D721Med (cell line): ENCODE data around the gene CFAP251.

Source experiments
- DNase-seq: peaks from one replicate; pipeline ENCODE4 v3.0.0; 2011; ENCODE audit warnings: low spot score; ENCODE audit not compliant: insufficient read length
- FAIRE-seq: peaks from 2 replicates; lab custom pipeline; 2011; peaks lifted over from hg19 to GRCh38; lab: Jason Lieb, UNC
- TF ChIP-seq, protein P1 (sequence below): IDR thresholded peaks from 2 replicates; pipeline ENCODE4 v1.5.1; 2012; ENCODE audit warnings: mild to moderate bottlenecking, control low read depth; ENCODE audit not compliant: insufficient read depth; ENCODE audit errors: missing control alignments

CFAP251 gene

DNA sequence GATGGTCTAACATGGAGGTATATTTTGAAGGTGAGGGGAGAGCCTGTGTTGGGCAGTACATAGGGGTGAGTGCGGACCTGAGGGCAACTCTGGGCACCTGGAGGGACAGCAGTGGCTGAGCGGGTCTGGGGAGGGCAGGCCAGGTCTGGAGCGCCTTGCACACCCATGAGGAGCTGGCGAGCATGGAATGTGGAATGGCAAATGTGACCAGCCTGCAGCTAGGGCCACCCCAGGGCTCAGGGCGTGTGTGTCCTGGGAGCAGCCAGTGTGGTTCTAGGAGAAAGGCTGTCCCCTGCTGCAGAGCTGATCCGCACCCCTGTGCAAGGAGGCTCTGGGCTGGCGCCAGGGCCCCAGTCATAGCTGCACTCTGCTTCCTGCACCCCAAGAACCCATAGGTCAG is 127.8 kb downstream of the CFAP251 start:
- TF ChIP-seq, protein P1, sequence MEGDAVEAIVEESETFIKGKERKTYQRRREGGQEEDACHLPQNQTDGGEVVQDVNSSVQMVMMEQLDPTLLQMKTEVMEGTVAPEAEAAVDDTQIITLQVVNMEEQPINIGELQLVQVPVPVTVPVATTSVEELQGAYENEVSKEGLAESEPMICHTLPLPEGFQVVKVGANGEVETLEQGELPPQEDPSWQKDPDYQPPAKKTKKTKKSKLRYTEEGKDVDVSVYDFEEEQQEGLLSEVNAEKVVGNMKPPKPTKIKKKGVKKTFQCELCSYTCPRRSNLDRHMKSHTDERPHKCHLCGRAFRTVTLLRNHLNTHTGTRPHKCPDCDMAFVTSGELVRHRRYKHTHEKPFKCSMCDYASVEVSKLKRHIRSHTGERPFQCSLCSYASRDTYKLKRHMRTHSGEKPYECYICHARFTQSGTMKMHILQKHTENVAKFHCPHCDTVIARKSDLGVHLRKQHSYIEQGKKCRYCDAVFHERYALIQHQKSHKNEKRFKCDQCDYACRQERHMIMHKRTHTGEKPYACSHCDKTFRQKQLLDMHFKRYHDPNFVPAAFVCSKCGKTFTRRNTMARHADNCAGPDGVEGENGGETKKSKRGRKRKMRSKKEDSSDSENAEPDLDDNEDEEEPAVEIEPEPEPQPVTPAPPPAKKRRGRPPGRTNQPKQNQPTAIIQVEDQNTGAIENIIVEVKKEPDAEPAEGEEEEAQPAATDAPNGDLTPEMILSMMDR: no peak
- no peak for DNase-seq
- no peak for FAIRE-seq

DNA sequence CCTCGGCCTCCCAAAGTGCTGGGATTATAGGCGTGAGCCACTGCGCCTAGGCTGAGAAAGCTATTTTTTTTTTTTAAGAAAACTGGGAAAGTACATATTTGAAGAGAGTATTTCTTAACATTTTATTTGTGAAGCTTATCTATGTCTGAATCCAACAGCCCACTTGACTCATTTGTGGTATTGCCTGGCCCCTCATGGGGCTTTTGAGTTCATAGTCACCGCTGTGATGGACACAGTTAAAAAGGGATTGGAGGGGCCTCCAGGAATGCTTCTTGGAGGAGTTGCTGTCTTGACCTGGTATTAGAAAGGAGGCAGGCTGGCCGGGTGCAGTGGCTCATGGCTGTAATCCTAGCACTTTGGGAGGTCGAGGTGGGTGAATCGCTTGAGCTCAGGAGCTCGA is 129.8 kb downstream of the CFAP251 start:
- TF ChIP-seq, protein P1: no peak
- no peak for DNase-seq
- no peak for FAIRE-seq

DNA sequence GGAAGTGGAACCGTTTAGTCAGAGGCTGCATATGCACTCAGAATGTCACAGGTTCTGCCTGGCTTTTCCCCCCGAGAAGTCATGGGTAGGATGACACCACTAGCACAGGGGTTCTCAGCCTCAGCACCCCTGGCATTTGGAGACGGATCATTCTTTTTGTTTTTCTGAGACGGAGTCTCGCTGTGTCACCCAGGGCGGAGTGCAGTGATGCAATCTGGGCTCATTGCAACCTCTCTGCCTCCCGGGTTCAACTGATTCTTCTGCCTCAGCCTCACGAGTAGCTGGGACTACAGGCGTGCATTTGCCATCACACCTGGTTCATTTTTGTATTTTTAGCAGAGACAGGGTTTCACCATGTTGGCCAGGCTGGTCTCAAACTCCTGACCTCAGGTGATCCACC is 131.4 kb downstream of the CFAP251 start:
- DNase-seq (no peak), FAIRE-seq (no peak)
- TF ChIP-seq, protein P1: no peak

- FAIRE-seq (no peak), DNase-seq (no peak)
- TF ChIP-seq, protein P1: no peak
Observed at GRCh38 chr12:122050706-122051105, 132.3 kb downstream of the CFAP251 start.

DNA sequence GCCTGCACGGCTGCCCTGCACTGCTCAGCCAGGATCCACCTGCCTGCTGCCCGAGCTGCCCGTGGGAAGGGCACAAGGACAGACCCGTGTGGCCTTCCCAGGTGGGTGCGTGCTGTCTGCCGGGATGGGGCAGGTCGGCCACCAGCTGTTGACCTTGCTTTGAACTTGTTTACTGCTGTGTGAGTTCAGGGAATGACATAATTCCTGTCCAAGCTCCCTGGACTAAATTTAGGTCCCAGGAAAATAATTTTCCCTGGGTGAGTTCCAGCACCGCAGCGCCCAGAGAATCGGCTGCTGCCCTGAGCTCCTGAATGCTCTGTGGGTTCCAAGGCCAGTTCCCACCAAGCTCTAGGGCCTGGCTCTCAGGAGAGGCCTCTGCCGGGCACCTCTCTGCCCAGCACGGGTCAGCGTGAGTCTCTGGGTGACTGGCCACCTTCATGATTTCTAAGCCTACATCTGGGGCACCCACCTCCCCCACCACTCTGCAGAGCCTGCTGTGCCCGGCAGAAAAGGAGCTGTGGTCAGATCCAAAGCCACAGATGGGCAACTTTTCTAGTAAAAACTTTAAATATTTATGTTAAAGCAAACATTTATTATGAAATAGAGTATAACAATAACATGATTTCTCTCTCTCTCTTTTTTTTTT is 133.0 kb downstream of the CFAP251 start:
- no peak for DNase-seq
- FAIRE-seq: no peak
- TF ChIP-seq, protein P1: no peak

GRCh38 chr12:122052285-122052684 is 133.9 kb downstream of the CFAP251 start:
- DNase-seq: no peak
- no peak for FAIRE-seq
- TF ChIP-seq, protein P1: no peak
